Mucosa of descending colon (tissue), 3 donors: ENCODE results near the gene SEC24B. TPM values are rescaled to one million over a fixed set of nuclear protein-coding genes. Genes with fewer than 3 reads are reported as not detected.
"Not testable (repeated sequence)": the region's sequence is repeated elsewhere in the genome, so short reads cannot be mapped to it uniquely, and the experiment has no call there.

Experiments
- ATAC-seq: fragments of 200-7000 bp; cut with Tn5 transposase; one replicate; pipeline ENCODE4 v1.9.1; 2020; ENCODE audit warnings: mild to moderate bottlenecking, moderate library complexity
- DNase-seq, 3 donors: peaks; one replicate each; pipeline ENCODE4 v3.0.0-alpha.2; 2020
- H3K36me3 ChIP-seq: fragments of 200-600 bp; one replicate; pipeline ENCODE4 v1.8.0; 2021; ENCODE audit warnings: low read depth, mild to moderate bottlenecking
- H3K4me1 ChIP-seq: fragments of 200-600 bp; one replicate; pipeline ENCODE4 v1.8.0; 2021; ENCODE audit warnings: low read depth, mild to moderate bottlenecking
- H3K4me3 ChIP-seq: fragments of 200-600 bp; one replicate; pipeline ENCODE4 v1.8.0; 2021; ENCODE audit warnings: mild to moderate bottlenecking
- H3K9me3 ChIP-seq: fragments of 200-600 bp; one replicate; pipeline ENCODE4 v1.8.0; 2021; ENCODE audit warnings: mild to moderate bottlenecking
- CTCF ChIP-seq: fragments of 200-600 bp; IDR thresholded peaks from one replicate; pipeline ENCODE4 v1.8.0; 2022; ENCODE audit warnings: antibody characterized with exemption, mild to moderate bottlenecking
- intact Hi-C, 2 donors: fragments of 100-400 bp; cut with DNase I in 1 of 2; cut with micrococcal nuclease in 1 of 2; formaldehyde crosslinking; loops; one replicate each; pipeline versions ENCODE4 v1.11.0 to v1.11.1; 2022; cut with DNase I, micrococcal nuclease
- total RNA-seq, 3 donors: library from RNA; stranded (reverse); fragmentation: NEBNext Ultra II Directional in 2 of 3; extraction: Animal tissue kit (Norgen Biotek cat#: 25700) in 2 of 3; gene quantifications; one replicate each; pipeline versions ENCODE4 v1.2.1 to v1.2.4, GENCODE V29; 2021 to 2023
- donor health status: DM: no; HTN: no; CAD: no; lungs with moderate emphysema.
- donor health status: DM: no; HTN: no; CAD: no.
- donor health status: DM: no; HTN: yes; CAD: no.

Gene SEC24B
- total RNA-seq, 3 donors from 2014 or later, result 28.5 to 41.7 (median 35.0) TPM

- Histone ChIP-seq H3K9me3 (no peaks in the 10 kb centered on the region), H3K4me3 (no peak overlapping the region), H3K36me3 (no peaks in the 10 kb centered on the region), H3K4me1 (no peaks in the 10 kb centered on the region)
- DNase-seq (no peak), ATAC-seq (peak; percentile 45)
- no peak for TF ChIP-seq CTCF
- intact Hi-C loops, result no loop called here
Measured at GRCh38 chr4:109548655-109549054, 115.0 kb downstream of the SEC24B start.

- Histone ChIP-seq H3K4me3 (no peak overlapping the region), H3K9me3 (no peaks in the 10 kb centered on the region), H3K4me1 (no peaks in the 10 kb centered on the region), H3K36me3 (no peaks in the 10 kb centered on the region)
- ATAC-seq, result no peak
- TF ChIP-seq CTCF, result no peak
- no peak for DNase-seq
- intact Hi-C loops, result no loop called here
Measured at GRCh38 chr4:109552237-109552636, 118.6 kb downstream of the SEC24B start.

- intact Hi-C loops, result no loop called here
- no peaks in the 10 kb centered on the region for H3K36me3 ChIP-seq
Measured at GRCh38 chr4:109553130-109553529, 119.5 kb downstream of the SEC24B start.

GRCh38 chr4:109554971-109555370 is 121.4 kb downstream of the SEC24B start:
- peaks cover 3% of the 10 kb centered on the region for H3K9me3 ChIP-seq
- DNase-seq (no peak), ATAC-seq (no peak)
- H3K4me1 ChIP-seq, result peaks cover 5% of the 10 kb centered on the region
- no peak overlapping the region for H3K4me3 ChIP-seq
- H3K36me3 ChIP-seq, result no peaks in the 10 kb centered on the region
- intact Hi-C loops, result no loop called here
- no peak for TF ChIP-seq CTCF

More at GRCh38 chr4:109553130-109553529, 119.5 kb downstream of the SEC24B start:
- H3K4me3 ChIP-seq, result no peak overlapping the region
- H3K9me3 ChIP-seq, result peaks cover 3% of the 10 kb centered on the region
- no peak for TF ChIP-seq CTCF
- DNase-seq (no peak), ATAC-seq (no peak)
- H3K4me1 ChIP-seq, result no peaks in the 10 kb centered on the region

- Histone ChIP-seq H3K9me3 (peaks cover 3% of the 10 kb centered on the region), H3K4me3 (no peak overlapping the region), H3K36me3 (no peaks in the 10 kb centered on the region), H3K4me1 (peaks cover 5% of the 10 kb centered on the region)
- peak in 1 of 3 donors; percentile 25 for DNase-seq
- no peak for TF ChIP-seq CTCF
- ATAC-seq, result no peak
- intact Hi-C loops, result no loop called here
Measured at GRCh38 chr4:109557433-109557832, 123.8 kb downstream of the SEC24B start.

- intact Hi-C loops, H3K36me3 ChIP-seq, DNase-seq, H3K4me1 ChIP-seq, H3K4me3 ChIP-seq, H3K9me3 ChIP-seq, ATAC-seq: not testable (repeated sequence)
Measured at GRCh38 chr4:109558095-109558494, 124.5 kb downstream of the SEC24B start.
